ENCODE results near the gene MUC5AC. TPM values are rescaled to one million over a fixed set of nuclear protein-coding genes. Genes with fewer than 3 reads are reported as not detected.

Gene MUC5AC
- total RNA-seq, 1 experiment from 2014 or later: 51.2 TPM

DNA sequence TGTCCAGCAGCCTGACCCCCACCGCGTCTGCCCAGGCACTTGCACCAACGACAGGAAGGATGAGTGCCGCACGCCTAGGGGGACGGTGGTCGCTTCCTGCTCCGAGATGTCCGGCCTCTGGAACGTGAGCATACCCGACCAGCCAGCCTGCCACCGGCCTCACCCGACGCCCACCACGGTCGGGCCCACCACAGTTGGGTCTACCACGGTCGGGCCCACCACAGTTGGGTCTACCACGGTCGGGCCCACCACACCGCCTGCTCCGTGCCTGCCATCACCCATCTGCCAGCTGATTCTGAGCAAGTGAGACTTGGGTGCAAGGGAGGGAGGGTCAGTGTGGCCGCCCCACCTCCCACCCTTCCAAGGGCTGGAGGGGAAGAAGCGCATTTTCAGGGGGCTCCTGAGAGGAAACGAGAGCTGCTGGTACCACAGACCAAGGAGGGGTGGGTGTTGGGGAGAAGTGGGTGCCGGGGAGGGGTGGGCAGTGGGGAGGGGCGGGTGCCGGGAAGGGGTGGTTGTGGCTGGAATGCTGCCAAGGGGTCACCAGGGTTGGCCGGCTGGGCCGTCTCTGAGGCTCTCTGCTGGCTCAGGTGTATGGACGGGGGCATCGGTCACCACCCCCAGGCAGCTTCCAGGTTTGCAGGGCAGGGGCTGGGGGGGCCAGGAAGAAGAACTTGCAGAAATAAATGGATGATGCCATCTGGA is 37.4 kb downstream of the MUC5AC start:
- no peaks in the 10 kb centered on the region for H3K36me3 Mint-ChIP-seq (ENCODE audit: insufficient read depth, unreplicated experiment)
- H3K27me3 Mint-ChIP-seq (ENCODE audit: unreplicated experiment): no peaks in the 10 kb centered on the region
- intact Hi-C loops (cut with micrococcal nuclease; ENCODE audit: unreplicated experiment): no loop called here
- CTCF ChIA-PET: no interaction called here
- no peaks in the 10 kb centered on the region for H3K9me3 Mint-ChIP-seq (ENCODE audit: low read depth, unreplicated experiment)
- no peaks in the 10 kb centered on the region for H3K4me1 Mint-ChIP-seq (ENCODE audit: low read depth, unreplicated experiment)
- H3K4me3 Mint-ChIP-seq (ENCODE audit: low read depth, unreplicated experiment): no peak overlapping the region
- TF ChIP-seq, protein P1, sequence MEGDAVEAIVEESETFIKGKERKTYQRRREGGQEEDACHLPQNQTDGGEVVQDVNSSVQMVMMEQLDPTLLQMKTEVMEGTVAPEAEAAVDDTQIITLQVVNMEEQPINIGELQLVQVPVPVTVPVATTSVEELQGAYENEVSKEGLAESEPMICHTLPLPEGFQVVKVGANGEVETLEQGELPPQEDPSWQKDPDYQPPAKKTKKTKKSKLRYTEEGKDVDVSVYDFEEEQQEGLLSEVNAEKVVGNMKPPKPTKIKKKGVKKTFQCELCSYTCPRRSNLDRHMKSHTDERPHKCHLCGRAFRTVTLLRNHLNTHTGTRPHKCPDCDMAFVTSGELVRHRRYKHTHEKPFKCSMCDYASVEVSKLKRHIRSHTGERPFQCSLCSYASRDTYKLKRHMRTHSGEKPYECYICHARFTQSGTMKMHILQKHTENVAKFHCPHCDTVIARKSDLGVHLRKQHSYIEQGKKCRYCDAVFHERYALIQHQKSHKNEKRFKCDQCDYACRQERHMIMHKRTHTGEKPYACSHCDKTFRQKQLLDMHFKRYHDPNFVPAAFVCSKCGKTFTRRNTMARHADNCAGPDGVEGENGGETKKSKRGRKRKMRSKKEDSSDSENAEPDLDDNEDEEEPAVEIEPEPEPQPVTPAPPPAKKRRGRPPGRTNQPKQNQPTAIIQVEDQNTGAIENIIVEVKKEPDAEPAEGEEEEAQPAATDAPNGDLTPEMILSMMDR (IDR thresholded peaks at IDR 0.05; ENCODE audit: unreplicated experiment): no peak
- DNase-seq: no peak
- no peak overlapping the region for H3K27ac Mint-ChIP-seq (ENCODE audit: unreplicated experiment)
- BruUV-seq (replicated peaks): no TSS peak

DNA sequence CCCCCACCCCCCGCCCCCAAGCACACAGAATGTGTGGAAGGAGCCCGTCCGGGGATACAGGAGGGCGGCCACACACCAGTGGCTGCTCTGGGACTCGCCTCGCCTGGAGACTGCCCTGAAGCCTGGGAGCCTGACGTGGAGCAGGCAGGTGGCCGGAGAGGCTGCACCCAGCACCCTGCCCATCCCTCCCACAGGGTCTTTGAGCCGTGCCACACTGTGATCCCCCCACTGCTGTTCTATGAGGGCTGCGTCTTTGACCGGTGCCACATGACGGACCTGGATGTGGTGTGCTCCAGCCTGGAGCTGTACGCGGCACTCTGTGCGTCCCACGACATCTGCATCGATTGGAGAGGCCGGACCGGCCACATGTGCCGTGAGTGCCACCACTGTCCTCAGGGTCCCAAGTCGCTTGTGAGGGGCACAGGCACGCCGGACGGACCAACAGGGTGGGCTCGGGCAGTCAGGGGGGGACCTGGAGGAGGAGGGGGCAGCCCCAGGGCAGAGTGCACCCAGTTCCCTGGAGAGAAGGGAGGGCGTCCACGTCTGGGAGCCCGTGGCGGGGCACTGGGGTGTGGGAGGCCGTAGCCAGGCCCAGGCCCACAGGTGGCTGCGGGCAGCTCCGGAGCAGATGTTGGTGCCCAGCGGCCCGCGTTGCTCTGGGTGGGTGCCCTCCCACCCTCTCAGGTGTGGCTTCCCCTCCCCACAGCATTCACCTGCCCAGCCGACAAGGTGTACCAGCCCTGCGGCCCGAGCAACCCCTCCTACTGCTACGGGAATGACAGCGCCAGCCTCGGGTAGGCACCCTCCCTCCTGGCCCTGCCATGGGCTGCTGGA is 38.1 kb downstream of the MUC5AC start:
- DNase-seq: no peak
- Mint-ChIP-seq H3K9me3 (ENCODE audit: low read depth, unreplicated experiment) (no peaks in the 10 kb centered on the region), H3K27ac (ENCODE audit: unreplicated experiment) (no peak overlapping the region), H3K4me1 (ENCODE audit: low read depth, unreplicated experiment) (no peaks in the 10 kb centered on the region), H3K27me3 (ENCODE audit: unreplicated experiment) (no peaks in the 10 kb centered on the region), H3K36me3 (ENCODE audit: insufficient read depth, unreplicated experiment) (no peaks in the 10 kb centered on the region), H3K4me3 (ENCODE audit: low read depth, unreplicated experiment) (no peak overlapping the region)
- intact Hi-C loops (cut with micrococcal nuclease; ENCODE audit: unreplicated experiment): no loop called here
- no TSS peak for BruUV-seq (replicated peaks)
- CTCF ChIA-PET: no interaction called here
- TF ChIP-seq, protein P1 (IDR thresholded peaks at IDR 0.05; ENCODE audit: unreplicated experiment): no peak

DNA sequence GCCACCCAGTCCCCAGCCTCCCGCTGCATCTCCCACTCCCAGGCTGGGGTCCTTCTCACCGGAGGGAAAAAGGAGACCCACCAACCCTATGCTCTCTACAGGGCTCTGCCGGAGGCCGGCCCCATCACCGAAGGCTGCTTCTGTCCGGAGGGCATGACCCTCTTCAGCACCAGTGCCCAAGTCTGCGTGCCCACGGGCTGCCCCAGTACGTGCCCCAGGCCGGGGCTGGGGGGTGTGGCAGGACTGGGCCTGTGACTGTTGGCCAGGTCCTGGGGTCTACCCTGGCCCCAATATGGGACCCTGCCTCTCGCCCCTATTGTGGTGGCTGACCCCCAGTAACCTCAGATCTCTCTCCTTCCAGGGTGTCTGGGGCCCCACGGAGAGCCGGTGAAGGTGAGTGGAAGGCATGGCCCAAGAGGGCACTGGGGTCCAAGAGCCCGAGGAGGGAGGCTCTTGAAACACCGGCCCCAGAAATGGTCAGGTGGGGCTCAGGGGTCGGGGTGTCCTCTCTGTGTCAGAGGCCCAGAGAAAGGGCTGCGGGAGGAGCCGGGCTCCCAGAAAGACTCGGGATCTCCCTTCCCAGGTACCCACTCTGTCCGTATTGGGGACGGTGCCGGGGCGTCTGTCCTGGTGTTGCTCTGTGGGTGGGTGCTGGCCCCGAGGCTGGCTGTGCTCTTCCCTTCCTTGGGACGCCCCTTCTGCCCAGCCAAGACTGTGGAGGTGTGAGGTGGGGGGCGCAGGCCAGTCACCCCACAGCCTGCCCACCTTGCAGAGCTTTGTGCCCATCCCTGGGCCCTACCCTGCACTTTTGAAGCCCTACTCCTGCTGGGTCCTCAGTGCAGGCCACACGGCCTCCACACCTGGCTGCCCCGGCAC is 39.0 kb downstream of the MUC5AC start:
- no peaks in the 10 kb centered on the region for H3K4me1 Mint-ChIP-seq (ENCODE audit: low read depth, unreplicated experiment)
- H3K36me3 Mint-ChIP-seq (ENCODE audit: insufficient read depth, unreplicated experiment): no peaks in the 10 kb centered on the region
- no TSS peak for BruUV-seq (replicated peaks)
- intact Hi-C loops (cut with micrococcal nuclease; ENCODE audit: unreplicated experiment): no loop called here
- TF ChIP-seq, protein P1 (IDR thresholded peaks at IDR 0.05; ENCODE audit: unreplicated experiment): no peak
- CTCF ChIA-PET: no interaction called here
- no peaks in the 10 kb centered on the region for H3K27me3 Mint-ChIP-seq (ENCODE audit: unreplicated experiment)
- no peak overlapping the region for H3K4me3 Mint-ChIP-seq (ENCODE audit: low read depth, unreplicated experiment)
- H3K9me3 Mint-ChIP-seq (ENCODE audit: low read depth, unreplicated experiment): no peaks in the 10 kb centered on the region
- no peak overlapping the region for H3K27ac Mint-ChIP-seq (ENCODE audit: unreplicated experiment)
- no peak for DNase-seq

DNA sequence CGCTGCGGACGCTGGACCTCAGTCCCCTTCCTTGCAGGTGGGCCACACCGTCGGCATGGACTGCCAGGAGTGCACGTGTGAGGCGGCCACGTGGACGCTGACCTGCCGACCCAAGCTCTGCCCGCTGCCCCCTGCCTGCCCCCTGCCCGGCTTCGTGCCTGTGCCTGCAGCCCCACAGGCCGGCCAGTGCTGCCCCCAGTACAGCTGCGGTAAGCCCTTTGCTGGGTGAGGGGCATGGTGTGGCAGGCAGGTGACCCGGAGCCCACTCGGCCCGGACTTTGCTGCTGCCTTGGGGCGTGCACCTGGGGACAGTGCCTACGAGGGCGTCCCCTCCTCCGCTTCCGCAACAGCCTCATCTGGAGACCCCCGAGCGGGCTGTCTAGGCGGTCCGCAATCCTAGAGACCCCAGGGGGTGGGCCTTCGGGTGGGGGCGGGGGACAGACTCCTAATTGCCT is 39.7 kb downstream of the MUC5AC start:
- Mint-ChIP-seq H3K4me3 (ENCODE audit: low read depth, unreplicated experiment) (no peak overlapping the region), H3K27ac (ENCODE audit: unreplicated experiment) (no peak overlapping the region), H3K4me1 (ENCODE audit: low read depth, unreplicated experiment) (no peaks in the 10 kb centered on the region), H3K9me3 (ENCODE audit: low read depth, unreplicated experiment) (no peaks in the 10 kb centered on the region), H3K27me3 (ENCODE audit: unreplicated experiment) (no peaks in the 10 kb centered on the region), H3K36me3 (ENCODE audit: insufficient read depth, unreplicated experiment) (no peaks in the 10 kb centered on the region)
- CTCF ChIA-PET: no interaction called here
- TF ChIP-seq, protein P1 (IDR thresholded peaks at IDR 0.05; ENCODE audit: unreplicated experiment): no peak
- BruUV-seq (replicated peaks): no TSS peak
- DNase-seq: no peak
- intact Hi-C loops (cut with micrococcal nuclease; ENCODE audit: unreplicated experiment): no loop called here
